GM12878 (cell line): ENCODE data around the gene LACRT. TPM values are rescaled to one million over a fixed set of nuclear protein-coding genes. Genes with fewer than 3 reads are reported as not detected.

Experiments used
- ATAC-seq: fragments of 200-7000 bp; cut with Tn5 transposase; 3 replicates; pipeline ENCODE4 v1.9.1; 2020; ENCODE audit warnings: mild to moderate bottlenecking, moderate library complexity
- BruUV-seq: library from RNA; stranded (reverse); fragments of 400-500 nt; replicated peaks from 2 replicates; lab custom pipeline; 2021; lab: Mats Ljungman, UMichigan
- CTCF ChIA-PET: fragments of 300-600 bp; sonication (Branson Sonifier 250); formaldehyde crosslinking; extraction: SDS; loops from one replicate; lab custom pipeline; 2021; ENCODE audit warnings: inconsistent platforms; lab: Yijun Ruan, JAX
- POLR2A ChIA-PET: fragments of 350-600 bp; formaldehyde crosslinking; extraction: SDS; loops from one replicate; lab custom pipeline; 2021; ENCODE audit warnings: inconsistent platforms; lab: Charles Lee
- RAD21 ChIA-PET: fragments of 300-600 bp; sonication (Branson Sonifier 250); formaldehyde crosslinking; loops from one replicate; lab custom pipeline; 2023; ENCODE audit warnings: antibody characterized with exemption; ENCODE audit not compliant: unreplicated experiment; lab: Charles Lee
- SMC1A ChIA-PET: fragments of 300-600 bp; sonication (Branson Sonifier 250); formaldehyde crosslinking; loops from one replicate; lab custom pipeline; 2023; ENCODE audit not compliant: unreplicated experiment, uncharacterized antibody; lab: Charles Lee
- DNase-seq: peaks from one replicate; pipeline ENCODE4 v3.0.0-alpha.2; 2011; ENCODE audit warnings: low read depth, low spot score
- FAIRE-seq: peaks from 3 replicates; lab custom pipeline; 2011; peaks lifted over from hg19 to GRCh38; lab: Jason Lieb, UNC
- H2AFZ ChIP-seq: 2 replicates; pipeline ENCODE4 v1.6.0; 2011; ENCODE audit warnings: low read depth, low read length, control low read depth; ENCODE audit not compliant: control insufficient read depth
- H3K27ac ChIP-seq: 2 replicates; pipeline ENCODE4 v1.5.1; 2011; ENCODE audit warnings: control low read depth; ENCODE audit not compliant: control insufficient read depth, insufficient read depth
- H3K27me3 ChIP-seq, 2 experiments: replicated peaks in 1 of 2; 2 replicates each; pipeline versions ENCODE4 v1.6.0 to v1.6.1; 2011; ENCODE audit warnings: low read length in 1 of 2; ENCODE audit not compliant: control insufficient read depth in 2 of 2, insufficient read depth in 2 of 2
- H3K36me3 ChIP-seq, 2 experiments: 2 replicates each; pipeline ENCODE4 v1.5.1; 2011; ENCODE audit warnings: low read length in 1 of 2; ENCODE audit not compliant: control insufficient read depth in 2 of 2, insufficient read depth in 2 of 2
- H3K4me1 ChIP-seq: 2 replicates; pipeline ENCODE4 v1.6.1; 2011; ENCODE audit warnings: mild to moderate bottlenecking, low read length, moderate library complexity, mixed read lengths; ENCODE audit not compliant: control insufficient read depth, insufficient read depth
- H3K4me2 ChIP-seq: 2 replicates; pipeline ENCODE4 v1.6.0; 2011; ENCODE audit warnings: control low read depth; ENCODE audit not compliant: control insufficient read depth, insufficient read depth
- H3K4me3 ChIP-seq: fragments of 200-600 bp; sonication (generic); 2 replicates; pipeline ENCODE4 v1.5.1; 2016
- H3K79me2 ChIP-seq: 2 replicates; pipeline ENCODE4 v1.6.0; 2011; ENCODE audit warnings: low read length; ENCODE audit not compliant: control insufficient read depth, insufficient read depth
- H3K9ac ChIP-seq: 2 replicates; pipeline ENCODE4 v1.8.0; 2011; ENCODE audit warnings: low read length, control low read depth, mixed read lengths; ENCODE audit not compliant: control insufficient read depth, insufficient read depth
- H3K9me3 ChIP-seq: replicated peaks from 3 replicates; pipeline ENCODE4 v1.5.1; 2011; ENCODE audit warnings: mild to moderate bottlenecking, low read length; ENCODE audit not compliant: control insufficient read depth, insufficient read depth
- H4K20me1 ChIP-seq: 2 replicates; pipeline ENCODE4 v1.6.0; 2011; ENCODE audit not compliant: control insufficient read depth, insufficient read depth
- ATF2 ChIP-seq: IDR thresholded peaks from 2 replicates; pipeline ENCODE4 v1.6.1; 2012; ENCODE audit warnings: low read length, inconsistent platforms
- BACH1 ChIP-seq: fragments of 450-650 bp; IDR thresholded peaks from 2 replicates; pipeline ENCODE4 v1.6.1; 2017; ENCODE audit warnings: mild to moderate bottlenecking, borderline replicate concordance
- BCL11A ChIP-seq: IDR thresholded peaks from 2 replicates; pipeline ENCODE4 v1.6.1; 2011; ENCODE audit warnings: low read depth, low read length
- BRCA1 ChIP-seq: IDR thresholded peaks from 2 replicates; pipeline ENCODE4 v1.6.1; 2011; ENCODE audit warnings: low read depth, low read length, improper control_type of control experiment
- CHD1 ChIP-seq: IDR thresholded peaks from 2 replicates; pipeline ENCODE4 v1.6.1; 2012; ENCODE audit warnings: low read depth, low read length, improper control_type of control experiment
- CREB1 ChIP-seq: IDR thresholded peaks from 2 replicates; pipeline ENCODE4 v1.6.1; 2012; ENCODE audit warnings: low read depth, mild to moderate bottlenecking, inconsistent platforms
- CREM ChIP-seq: IDR thresholded peaks from 2 replicates; pipeline ENCODE4 v1.6.1; 2014; ENCODE audit warnings: antibody characterized with exemption, low read depth
- E2F4 ChIP-seq: IDR thresholded peaks from 2 replicates; pipeline ENCODE4 v1.6.1; 2012; ENCODE audit warnings: low read depth, low read length, improper control_type of control experiment
- EZH2 ChIP-seq: IDR thresholded peaks from 2 replicates; pipeline ENCODE4 v1.6.1; 2012; ENCODE audit warnings: low read depth, mild to moderate bottlenecking, control low read depth, inconsistent platforms, low read length, borderline replicate concordance; ENCODE audit not compliant: control insufficient read depth
- HSF1 ChIP-seq: fragments of 150-350 bp; IDR thresholded peaks from 2 replicates; pipeline ENCODE4 v1.6.1; 2014; ENCODE audit warnings: mild to moderate bottlenecking, low read depth, low read length
- KAT2A ChIP-seq: conservative IDR thresholded peaks from 2 replicates; pipeline ENCODE4 v1.6.1; 2011; ENCODE audit warnings: low read depth, low read length; ENCODE audit not compliant: control insufficient read depth
- MAX ChIP-seq: IDR thresholded peaks from 2 replicates; pipeline ENCODE4 v1.6.1; 2012; ENCODE audit warnings: low read depth, low read length, improper control_type of control experiment
- MEF2A ChIP-seq: IDR thresholded peaks from 2 replicates; pipeline ENCODE4 v1.6.1; 2011; ENCODE audit warnings: low read depth, mild to moderate bottlenecking, low read length, moderate library complexity; ENCODE audit not compliant: insufficient read depth
- NFYA ChIP-seq: IDR thresholded peaks from 2 replicates; pipeline ENCODE4 v1.6.1; 2011; ENCODE audit warnings: low read depth, mild to moderate bottlenecking, low read length, improper control_type of control experiment, borderline replicate concordance
- NR2C1 ChIP-seq: fragments of 450-650 bp; IDR thresholded peaks from 2 replicates; pipeline ENCODE4 v1.6.1; 2017; ENCODE audit warnings: antibody characterized with exemption, mild to moderate bottlenecking, moderate library complexity
- SIX5 ChIP-seq: IDR thresholded peaks from 2 replicates; pipeline ENCODE4 v1.6.1; 2011; ENCODE audit warnings: mild to moderate bottlenecking, low read depth, low read length, moderate library complexity; ENCODE audit not compliant: severe bottlenecking
- SMC3 ChIP-seq: IDR thresholded peaks from 2 replicates; pipeline ENCODE4 v1.6.1; 2011; ENCODE audit warnings: low read length, improper control_type of control experiment, borderline replicate concordance
- WGBS: methylation state at CpG from one replicate; pipeline ENCODE4 v1.1.6; 2016; ENCODE audit warnings: low lambda C conversion rate; ENCODE audit not compliant: insufficient replicate concordance, insufficient coverage; ENCODE audit errors: missing lambda C conversion rate; 5-methylcytosine and 5-hydroxymethylcytosine counted together
- in situ Hi-C: fragments of 300-500 bp; cut with MboI; formaldehyde crosslinking; loops from 9 replicates; pipeline ENCODE4 v1.14.3; 2018; ENCODE audit warnings: mixed read lengths
- intact Hi-C: fragments of 100-400 bp; cut with micrococcal nuclease; formaldehyde crosslinking; loops from one replicate; pipeline ENCODE4 v1.14.2; 2022; ENCODE audit not compliant: unreplicated experiment
- polyA plus RNA-seq, 11 experiments: library from polyadenylated mRNA; depleted of rRNA in 4 of 11; unstranded in 6 of 11; stranded (reverse) in 5 of 11; fragments of >200 nt; fragmentation: Nextera tagmentation in 4 of 11; fragmentation: Illumina TruSeq in 1 of 11; extraction: Ambion mirVana in 4 of 11; extraction: Trizol in 1 of 11; gene quantifications; 1 replicate in 1 of 11; 2 replicates in 10 of 11; pipeline versions ENCODE4 v1.2.1 to v1.2.3, GENCODE V29; 2011 to 2016; ENCODE audit warnings: inconsistent platforms in 2 of 11, missing spikeins in 2 of 11, low read depth in 1 of 11
- total RNA-seq, 4 experiments: library from RNA; depleted of rRNA in 3 of 4; stranded (reverse); fragments of >200 nt in 3 of 4; fragmentation: Illumina TruSeq in 1 of 4; extraction: Trizol in 1 of 4; gene quantifications; 2 replicates each; pipeline versions ENCODE4 v1.2.1 to v1.2.3, GENCODE V29; 2013 to 2021

LACRT gene
- total and polyA plus RNA-seq, 10 of the 15 experiments (the other 5 are each of a cell fraction or from before 2014, with no cell fraction given), result not detected

- TF ChIP-seq CHD1, result no peak
- TF ChIP-seq NFYA, result no peak
- TF ChIP-seq BCL11A, result no peak
- TF ChIP-seq SIX5, result no peak
- TF ChIP-seq HSF1, result no peak
- no peak for TF ChIP-seq MAX
These were observed at the start of gene LACRT (continued) for GRCh38 chr12:54634795-54635194.

- Histone ChIP-seq H3K79me2 (no peaks in the 10 kb centered on the region), H3K9ac (no peak overlapping the region), H2AFZ (no peak overlapping the region), H4K20me1 (no peaks in the 10 kb centered on the region), H3K4me3 (no peak overlapping the region), H3K36me3 (no peaks in the 10 kb centered on the region), H3K9me3 (no peaks in the 10 kb centered on the region), H3K4me1 (no peaks in the 10 kb centered on the region), H3K4me2 (no peak overlapping the region), H3K27me3 (no peaks in the 10 kb centered on the region; a peak in 2 of 4 replicates), H3K27ac (no peak overlapping the region)
- ChIA-PET SMC1A (no interaction called here), POLR2A (no interaction called here), CTCF (interaction anchor here (1.7 to 5.2 kb wide), 2 partner anchors 18 to 25 kb away, joined by 4 to 26 read pairs; no protein-coding TSS in a partner anchor), RAD21 (no interaction called here)
- in situ Hi-C loops, result no loop called here
- no TSS peak for BruUV-seq
- ATAC-seq (no peak), FAIRE-seq (no peak), DNase-seq (no peak)
- intact Hi-C loops, result no loop called here
- WGBS, result 0% methylated on average over 2 of the region's 2 CpGs
- TF ChIP-seq KAT2A (no peak), EZH2 (no peak), SMC3 (no peak), ATF2 (no peak), MEF2A (no peak), CREM (no peak), NR2C1 (no peak), BACH1 (no peak), BRCA1 (no peak), E2F4 (no peak), CREB1 (no peak)
These were observed 48.7 kb upstream of the LACRT start for GRCh38 chr12:54683398-54683797.
